8988T (cell line): ENCODE results near the gene GPR50.

Experiments used
- DNase-seq: peaks from one replicate; pipeline ENCODE4 v3.0.0; 2011

GPR50 gene

GRCh38 chrX:151176231-151176750 is at the start of gene GPR50:
Gene GPR50, plus strand, starts transcription at chrX:151176584. Its CDS starts 138 bp downstream, at chrX:151176722.
- DNase-seq, result no peak

DNA sequence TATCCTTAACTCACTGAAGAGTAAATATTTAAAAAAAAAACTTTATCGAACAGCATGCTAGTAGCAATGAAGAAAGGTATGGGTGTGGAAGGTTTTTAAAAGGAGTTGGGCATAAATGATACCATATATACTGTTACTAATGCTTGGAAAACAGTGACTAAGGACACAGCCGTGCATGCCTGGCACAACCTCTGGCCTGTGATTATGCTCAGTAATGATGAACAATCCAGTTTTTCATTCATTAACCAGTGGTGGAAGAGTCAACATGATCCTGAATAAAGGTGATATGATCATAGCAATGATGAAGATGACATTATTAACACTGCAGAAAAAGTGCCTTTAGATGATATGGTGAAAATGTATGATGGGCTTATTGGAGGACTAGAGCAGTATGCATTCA is 43.9 kb upstream of the GPR50 start:
- DNase-seq, result no peak

DNA sequence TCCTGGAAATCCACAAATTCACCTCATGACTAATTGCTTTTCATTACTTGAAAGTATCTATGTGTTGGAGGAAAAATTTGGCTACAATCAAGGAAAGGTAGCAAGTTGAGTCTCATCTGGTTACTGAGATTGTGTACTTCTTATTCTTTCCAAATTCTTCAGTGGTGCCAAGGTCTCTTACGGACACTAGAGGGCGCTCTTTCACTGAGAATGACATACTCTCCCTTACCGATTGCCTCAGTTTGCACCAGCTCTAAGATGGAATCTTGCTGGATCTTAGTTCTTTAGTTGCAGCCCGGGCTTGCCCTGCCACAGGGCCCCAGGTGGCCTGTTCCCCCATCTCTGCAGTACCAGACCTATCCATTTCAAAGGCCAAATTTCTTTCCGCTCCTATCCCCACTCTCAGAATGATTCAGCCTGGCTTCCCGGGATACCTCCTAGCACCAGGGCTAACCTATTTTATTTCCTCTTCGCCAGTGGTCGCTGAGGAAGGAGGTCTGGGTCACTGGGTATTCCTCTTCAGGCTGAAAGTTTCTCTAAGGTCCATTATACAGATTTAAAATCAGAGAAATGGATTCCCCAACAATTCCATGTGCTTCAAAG is 24.6 kb upstream of the GPR50 start:
- no peak for DNase-seq

GRCh38 chrX:151153086-151153485 is 23.3 kb upstream of the GPR50 start:
- DNase-seq, result no peak

DNA sequence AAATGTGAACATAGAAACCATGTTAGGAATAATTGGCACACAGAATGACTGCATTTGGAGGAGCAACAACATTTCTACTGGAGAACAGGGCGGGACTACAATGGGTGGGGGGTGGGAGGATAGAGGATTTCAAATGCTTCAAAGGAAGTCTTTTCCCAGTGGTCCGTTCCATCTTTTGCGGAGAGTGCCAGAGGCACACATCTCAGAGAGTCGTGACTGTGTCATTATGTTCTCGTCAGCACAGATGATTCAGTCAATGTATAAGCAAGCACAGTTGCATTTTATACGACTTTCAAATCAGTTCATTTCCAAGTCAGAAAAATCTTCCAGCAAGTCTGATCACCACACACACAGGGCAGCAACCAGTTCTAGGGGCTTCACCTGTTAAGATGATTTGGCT is 22.7 kb upstream of the GPR50 start:
- DNase-seq, result no peak

- DNase-seq, result no peak
These were observed 21.1 kb upstream of the GPR50 start for GRCh38 chrX:151155234-151155633.

- no peak for DNase-seq
These were observed 14.7 kb upstream of the GPR50 start for GRCh38 chrX:151161690-151162089.

- no peak for DNase-seq
These were observed 8.5 kb upstream of the GPR50 start for GRCh38 chrX:151167791-151168345.

DNA sequence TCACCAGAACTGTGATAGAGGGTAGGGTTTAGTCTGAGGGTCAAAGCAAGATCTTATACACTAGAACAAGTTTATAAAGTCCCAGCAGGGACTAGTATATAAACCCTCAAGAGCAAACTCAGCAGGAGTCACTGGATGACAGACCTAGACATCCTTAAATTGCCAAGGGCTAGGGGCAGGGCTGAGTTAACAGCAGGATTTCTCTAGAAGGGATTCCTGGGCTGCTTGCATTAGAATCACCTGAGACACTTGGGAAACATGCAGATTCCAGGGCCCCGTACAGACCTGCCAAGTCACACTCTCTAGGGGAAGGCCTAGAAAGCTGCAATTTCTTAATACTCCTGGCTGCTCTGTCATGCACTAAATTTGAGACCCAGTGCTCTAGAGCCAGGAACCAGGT is 6.6 kb upstream of the GPR50 start:
- no peak for DNase-seq

- no peak for DNase-seq
These were observed 1.7 kb upstream of the GPR50 start for GRCh38 chrX:151174581-151175282.

DNA sequence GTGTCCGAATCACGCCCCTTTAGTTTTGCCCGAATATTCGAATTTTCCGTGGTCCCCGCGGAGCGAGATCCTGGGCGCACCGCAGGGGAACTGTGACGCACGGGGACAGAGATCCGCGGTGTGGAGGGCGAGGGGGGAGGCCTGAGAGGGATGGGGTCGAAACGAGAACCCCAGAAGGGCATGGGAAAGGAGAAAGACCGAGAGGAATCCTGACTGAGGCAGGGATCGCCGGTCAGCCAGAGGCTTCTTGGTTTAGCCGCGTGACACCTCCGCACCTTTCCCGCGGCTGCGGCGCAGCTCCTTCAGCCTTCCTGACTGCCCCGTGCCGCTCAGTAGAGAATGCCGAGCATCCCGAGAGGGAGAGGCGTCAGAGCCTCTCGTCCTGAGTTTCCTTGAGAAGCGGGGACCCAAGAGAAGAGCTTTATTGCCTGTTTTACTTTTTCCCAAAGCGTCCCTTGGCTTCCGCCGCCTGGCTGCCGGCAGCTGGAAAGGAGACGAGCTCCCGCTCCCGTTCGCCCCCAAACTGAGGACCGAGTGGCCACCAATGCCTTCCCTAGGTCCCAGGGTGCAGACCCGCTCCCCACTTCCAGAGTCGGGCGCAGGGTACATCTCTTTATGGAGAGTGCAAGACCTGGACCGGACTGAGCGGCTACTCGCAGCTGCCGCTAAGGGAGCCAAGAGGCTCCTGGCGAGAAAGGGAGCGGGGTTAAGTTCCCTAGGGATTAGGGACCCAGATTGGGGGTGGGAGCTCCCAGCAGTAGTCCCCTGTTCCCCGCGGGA is 911 bp upstream of the GPR50 start:
- no peak for DNase-seq

DNA sequence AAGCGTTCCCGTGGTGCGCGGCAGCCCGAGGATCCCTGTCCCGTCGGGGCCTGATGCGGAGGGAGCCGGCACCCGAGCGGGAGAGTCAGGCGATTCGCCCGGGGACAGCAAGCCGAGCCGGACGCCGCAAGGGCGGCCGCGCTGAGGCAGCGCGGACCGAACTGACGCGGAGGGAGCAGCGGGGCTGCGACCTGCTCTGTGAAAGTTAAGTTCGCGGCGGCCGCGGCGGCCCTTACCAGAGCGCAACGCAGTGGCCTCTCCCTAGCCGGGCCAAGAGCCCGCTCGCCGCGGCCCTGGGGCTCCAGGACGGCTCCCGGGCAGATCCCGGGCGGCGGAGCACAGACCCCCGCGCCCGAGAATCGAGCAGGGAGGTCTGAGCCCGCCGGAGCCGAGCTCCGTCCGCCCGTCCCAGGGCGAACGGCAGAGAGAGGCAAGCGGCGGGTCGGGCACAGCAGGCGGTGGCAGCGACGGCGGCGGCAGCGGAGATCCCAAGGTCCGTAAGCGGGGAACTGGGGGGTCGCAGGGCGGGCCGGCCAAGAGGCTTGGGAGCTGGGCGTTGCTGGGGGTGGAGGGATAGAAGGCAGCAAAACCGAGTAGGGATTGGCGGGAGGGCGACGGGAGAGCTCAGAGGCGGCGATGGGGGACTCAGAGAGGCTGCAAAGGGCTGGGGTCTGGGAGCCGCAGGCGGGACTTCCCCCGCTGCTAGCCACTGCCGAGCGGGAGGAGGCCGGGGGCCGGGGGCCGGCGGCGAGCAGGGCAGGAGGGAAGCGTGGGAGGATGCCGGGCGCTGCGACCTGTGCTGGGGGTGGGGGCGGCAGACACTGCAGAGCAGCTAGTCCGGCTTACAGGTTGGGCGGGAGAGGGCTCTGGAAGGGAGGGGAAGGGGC is 1.0 kb downstream of the GPR50 start:
- no peak for DNase-seq

DNA sequence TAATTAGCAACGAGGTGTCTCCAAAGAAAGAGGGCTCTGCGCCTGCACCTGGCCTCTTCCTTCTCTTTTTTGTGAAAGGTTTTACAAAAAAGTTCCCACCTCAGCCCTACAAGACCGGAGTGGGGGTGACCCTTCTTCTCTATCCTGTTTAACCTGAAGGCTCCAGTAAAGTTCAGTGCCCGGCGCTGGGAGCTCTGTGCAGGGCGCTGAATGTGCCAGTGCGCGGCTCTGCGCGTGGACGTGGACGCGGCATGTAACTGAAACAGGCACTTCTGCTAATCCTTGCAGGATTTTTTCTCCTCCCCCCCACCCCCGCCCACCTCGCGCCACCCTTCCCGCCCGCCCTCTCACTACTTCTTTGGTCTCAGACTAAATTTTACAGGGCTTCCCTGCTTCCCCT is 2.4 kb downstream of the GPR50 start:
- no peak for DNase-seq

GRCh38 chrX:151180400-151180799 is 4.0 kb downstream of the GPR50 start:
- DNase-seq, result no peak

DNA sequence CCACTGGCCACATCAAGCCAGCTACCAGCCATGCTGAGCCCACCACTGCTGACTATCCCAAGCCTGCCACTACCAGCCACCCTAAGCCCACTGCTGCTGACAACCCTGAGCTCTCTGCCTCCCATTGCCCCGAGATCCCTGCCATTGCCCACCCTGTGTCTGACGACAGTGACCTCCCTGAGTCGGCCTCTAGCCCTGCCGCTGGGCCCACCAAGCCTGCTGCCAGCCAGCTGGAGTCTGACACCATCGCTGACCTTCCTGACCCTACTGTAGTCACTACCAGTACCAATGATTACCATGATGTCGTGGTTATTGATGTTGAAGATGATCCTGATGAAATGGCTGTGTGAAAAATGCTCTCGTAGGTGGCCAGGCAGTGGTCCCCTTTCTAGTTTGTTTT is 4.7 kb downstream of the GPR50 start:
- no peak for DNase-seq

DNA sequence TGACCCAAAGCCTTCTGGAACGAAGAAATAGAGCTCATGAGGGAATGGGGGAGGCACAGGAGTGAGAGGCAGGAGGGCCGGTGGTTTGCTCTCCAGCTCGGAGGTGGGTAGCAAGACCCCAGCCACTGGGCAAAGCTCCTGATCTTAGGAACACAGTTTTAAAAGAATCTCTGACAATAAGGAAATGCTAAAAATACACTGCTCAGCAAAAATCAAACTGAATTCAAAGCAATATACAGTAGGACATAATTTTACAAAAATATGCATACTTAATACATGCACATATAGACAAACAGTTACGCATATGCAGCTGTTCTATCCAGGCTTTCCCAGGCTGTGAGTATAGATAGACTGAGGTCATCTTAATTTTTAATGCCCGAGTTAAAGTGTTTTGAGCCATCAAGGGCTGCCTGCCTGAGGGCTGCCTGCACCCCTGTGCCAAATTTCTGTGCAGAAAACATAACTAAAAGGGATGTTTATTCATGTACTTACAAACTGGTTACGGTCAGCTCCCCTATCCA is 6.9 kb downstream of the GPR50 start:
- DNase-seq, result no peak

- DNase-seq, result no peak
These were observed 7.7 kb downstream of the GPR50 start for GRCh38 chrX:151183912-151184565.

- DNase-seq, result no peak
These were observed 8.3 kb downstream of the GPR50 start for GRCh38 chrX:151184705-151185104.

DNA sequence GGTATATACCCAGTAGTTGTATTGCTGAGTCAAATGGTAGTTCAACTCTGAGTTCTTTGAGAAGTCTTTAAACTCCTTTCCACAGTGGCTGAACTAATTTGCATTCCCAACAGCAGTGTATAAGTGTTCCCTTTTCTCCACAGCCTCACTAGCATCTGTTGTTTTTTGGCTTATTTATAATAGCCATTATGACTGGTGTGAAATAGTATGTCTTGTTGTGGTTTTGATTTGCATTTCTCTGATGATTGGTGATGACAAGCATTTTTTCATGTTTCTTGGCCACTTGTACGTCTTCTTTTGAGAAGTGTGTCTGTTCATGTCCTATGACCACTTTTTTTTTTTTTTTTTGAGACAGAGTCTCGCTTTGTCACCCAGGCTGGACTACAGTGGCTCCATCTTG is 30.5 kb downstream of the GPR50 start:
- DNase-seq, result no peak

GRCh38 chrX:151225843-151226242 is 49.5 kb downstream of the GPR50 start:
- no peak for DNase-seq

- no peak for DNase-seq
These were observed 50.6 kb downstream of the GPR50 start for GRCh38 chrX:151226941-151227340.

DNA sequence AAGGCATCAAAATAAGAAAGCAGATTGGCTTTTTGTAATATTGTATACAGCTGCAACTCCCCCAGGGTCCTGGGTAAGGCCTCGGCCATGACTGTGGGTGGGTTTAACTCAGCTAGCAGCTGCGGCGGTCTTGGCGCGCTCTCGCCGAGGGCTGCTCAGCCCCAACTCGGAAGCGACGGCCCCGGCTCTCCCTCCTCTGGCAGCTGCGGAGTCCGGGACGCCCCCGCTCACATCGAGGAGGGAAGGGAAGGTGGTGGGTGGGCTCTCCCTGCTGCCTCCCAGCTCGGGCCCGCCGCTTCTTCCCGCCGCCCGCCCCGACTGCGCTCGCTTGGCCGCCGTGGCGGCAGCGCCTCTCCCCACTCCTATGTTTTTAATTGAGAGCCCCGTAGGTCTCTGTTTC is 51.2 kb downstream of the GPR50 start:
- DNase-seq, result no peak
